Measurements from ENCODE around the gene CRYBB1.

Gene CRYBB1

DNA sequence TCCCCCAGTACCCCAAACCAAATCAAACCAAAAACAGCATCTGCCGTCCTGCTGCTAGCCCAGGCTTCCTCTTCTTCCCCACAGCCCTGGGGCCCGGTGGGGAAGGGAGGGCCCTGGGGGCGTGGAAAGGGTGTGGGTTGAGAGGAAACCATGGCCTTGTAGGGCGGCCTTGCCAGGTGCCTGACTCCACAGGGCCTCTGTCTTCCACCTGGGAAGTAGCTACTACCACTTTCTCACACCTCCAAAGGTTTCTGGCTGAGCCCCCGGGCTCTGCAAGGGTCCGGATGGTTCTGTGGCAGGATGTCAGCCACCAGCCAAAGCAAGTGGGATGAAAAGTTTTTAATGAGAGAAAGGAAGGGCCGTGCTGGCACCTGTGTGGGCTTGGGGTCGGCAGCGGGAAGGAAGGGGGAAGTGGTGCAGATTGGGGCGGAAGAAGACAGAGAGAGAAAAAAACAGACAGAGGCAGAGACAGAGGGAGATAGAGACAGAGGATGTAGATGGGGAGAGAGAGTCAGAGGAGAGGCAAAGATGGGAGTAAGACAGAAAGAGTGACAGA lies 38.4 kb downstream of the CRYBB1 start:
- DNase-seq (ENCODE audit: low read depth, low spot score), result no peak

DNA sequence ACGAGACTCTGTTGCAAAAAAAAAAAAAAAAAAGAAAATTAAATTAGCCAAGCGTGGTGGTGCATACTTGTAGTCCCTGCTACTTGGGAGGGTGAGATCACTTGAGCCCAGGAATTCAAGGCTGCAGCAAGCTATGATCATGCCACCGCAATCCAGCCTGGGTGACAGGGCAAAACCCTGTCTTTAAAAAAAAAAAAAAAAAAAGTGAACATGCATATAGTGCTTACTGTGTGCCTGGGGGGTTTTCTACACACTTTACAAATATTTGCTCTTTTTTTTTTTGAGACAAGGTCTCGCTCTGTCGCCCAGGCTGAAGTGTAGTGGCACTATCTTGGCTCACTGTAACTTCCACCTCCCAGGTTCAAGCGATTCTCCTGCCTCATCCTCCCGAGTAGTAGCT lies 40.7 kb downstream of the CRYBB1 start:
- no peak for DNase-seq (ENCODE audit: low read depth, low spot score)

DNA sequence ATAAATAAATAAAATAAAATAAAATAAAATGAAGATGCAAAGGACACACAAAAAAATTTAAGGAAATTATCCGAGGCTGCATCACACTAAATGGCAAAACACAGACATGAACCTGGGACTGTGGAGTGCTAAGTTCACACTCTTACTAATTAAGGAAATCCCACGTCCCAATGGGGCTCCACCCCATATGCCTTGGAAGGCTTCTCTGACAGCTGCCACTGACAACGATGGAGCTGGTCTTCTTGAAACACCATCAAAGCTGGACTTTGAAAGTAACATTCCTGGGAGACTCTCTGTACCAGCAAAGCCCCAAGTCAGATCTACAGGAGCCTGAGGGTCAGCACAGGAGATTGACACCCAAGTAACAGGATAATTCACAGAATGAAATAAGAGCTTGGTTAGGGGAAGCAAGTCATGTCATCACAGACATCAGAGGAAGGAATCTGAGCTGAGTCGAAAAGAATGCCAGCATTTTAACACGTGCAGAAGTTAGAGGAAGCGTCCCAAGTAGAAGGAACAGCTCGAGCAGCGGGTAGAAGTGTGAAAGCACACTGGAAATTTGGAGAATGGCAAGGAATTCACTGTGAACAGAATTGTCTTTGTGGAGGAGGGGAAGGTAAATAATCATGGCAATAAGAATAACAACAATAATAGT lies 41.7 kb downstream of the CRYBB1 start:
- no peak for DNase-seq (ENCODE audit: low read depth, low spot score)

DNA sequence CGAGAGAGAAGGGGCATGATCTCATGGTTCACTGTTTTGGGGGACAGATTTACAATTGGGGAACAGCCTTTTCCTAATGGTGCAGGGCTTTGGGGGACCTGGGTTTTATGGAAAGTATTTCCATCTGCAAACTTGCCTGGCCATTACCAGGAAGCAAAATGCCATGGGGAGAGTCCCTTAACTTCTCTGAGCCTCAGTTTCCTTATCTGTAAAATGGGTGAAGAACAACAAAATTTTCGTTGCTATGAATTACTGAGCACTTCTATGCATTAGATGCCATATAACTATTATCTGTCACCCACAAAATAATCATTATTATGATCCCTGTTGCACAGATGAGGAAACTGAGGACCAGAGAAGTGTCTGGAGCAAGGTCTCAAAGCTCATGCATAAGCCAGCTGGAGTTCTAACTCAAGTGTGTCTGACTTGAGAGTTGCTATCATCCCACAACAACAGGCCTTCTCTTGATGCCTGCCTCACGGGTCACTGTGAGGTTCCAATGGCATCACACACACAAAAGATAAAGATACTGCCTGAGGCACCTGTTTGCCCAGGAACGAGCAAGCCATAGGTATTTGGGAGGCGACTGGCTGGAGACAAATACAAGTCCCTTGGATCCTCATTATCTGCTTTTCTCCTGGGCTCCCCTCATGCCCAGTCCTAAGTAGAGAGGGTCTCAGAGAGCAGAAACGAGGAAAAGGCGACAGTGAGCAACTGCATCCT lies 43.7 kb downstream of the CRYBB1 start:
- no peak for DNase-seq (ENCODE audit: low read depth, low spot score)

DNA sequence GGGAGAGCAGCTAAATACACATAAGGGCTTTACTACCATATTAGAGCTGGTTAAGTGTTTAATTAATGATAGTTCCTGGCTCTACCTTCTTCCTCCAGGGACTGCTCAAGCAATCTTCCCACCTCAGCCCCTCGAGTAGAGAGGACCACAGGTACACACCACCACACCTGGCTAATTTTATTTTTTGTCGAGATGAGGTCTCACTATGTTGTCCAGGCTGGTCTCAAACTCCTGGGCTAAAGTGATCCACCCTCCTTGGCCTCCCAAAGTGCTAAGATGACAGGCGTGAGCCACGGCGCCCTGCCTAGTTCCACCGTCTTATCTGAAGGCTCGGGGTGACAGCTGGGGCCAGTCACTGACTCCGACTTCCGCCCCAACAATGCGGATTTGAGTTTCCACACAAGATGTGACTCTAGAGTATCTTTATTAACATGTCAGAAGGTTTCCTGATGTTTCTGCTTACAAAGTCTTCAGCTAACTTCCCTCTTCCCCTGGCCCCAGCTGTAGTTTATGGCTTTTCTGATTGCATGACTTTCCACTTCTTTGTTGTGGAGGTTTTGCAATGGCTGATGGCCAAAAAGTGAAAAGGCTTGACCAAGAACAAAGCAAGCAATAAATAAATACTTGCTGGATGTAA lies 44.7 kb downstream of the CRYBB1 start:
- DNase-seq (ENCODE audit: low read depth, low spot score), result no peak

DNA sequence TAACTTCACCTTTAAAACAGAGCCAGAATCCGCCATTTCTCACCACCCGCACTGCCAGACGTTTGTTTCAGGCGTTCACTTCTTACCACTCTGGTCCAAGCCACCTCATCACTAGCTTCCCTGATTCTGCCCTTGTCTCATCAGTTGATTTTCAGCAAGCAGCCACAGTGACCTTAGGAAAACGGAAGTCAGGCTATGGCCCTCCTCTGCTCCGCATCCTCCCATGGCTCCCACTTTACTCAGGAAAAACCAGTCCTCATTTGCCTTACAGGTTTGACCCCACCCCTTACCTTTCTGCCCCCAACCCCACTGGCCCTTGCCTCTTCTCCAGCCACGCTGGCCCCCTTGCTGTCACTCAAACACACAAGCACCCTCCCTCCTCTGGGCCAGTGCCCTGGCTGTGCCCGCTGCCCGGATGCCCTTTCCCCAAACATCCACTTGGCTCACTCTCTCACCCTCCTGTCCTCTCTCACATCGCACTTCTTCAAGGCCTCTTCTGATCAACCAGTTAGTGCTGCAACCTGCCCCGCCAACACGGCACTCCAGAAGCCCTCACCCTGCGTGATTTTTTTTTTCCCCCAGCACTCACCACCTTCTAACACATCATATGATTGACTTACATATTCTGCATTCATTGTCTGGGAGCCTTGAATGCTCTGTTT lies 46.8 kb downstream of the CRYBB1 start:
- DNase-seq (ENCODE audit: low read depth, low spot score), result no peak

DNA sequence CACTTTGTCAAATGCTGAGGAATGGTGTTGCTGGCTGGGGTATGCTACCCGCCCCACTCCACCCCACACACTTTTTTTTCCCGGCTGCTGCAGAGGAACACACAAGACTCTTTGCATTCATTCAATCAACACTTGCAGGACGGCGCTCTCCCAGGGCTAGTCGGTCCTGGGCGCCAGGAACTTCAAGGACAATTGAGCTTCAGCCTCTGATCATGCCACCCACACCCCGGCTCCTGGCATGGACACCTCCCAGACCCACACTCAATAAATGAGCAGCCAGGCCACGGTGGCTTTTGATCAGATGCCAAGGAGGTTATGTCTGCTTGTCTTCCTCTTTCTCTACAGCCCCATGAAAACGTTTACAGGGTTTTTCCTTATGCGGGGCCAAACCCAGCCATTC lies 47.7 kb downstream of the CRYBB1 start:
- DNase-seq (ENCODE audit: low read depth, low spot score), result no peak

DNA sequence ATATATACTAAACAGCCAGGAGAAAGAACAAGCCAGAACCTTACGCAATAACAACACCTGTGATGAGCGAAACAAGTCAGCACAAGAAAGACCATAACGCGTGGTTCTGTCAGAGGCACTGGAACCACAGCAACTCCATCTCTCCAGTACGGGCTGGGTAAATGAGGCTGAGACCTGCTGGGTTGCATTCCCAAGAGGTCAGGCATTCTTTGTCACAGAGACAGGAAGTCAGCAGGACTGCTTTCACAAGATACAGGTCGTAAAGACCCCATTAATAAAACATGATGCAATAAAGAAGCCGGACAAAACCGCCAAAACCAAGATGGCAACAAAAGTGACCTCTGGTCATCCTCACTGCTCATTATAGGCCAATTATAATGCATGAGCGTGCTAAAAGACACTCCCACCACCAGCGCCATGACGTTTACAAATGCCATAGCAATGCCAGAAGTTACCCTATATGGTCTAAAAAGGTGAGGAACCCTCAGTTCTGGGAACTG lies 49.6 kb downstream of the CRYBB1 start:
- DNase-seq (ENCODE audit: low read depth, low spot score), result no peak

DNA sequence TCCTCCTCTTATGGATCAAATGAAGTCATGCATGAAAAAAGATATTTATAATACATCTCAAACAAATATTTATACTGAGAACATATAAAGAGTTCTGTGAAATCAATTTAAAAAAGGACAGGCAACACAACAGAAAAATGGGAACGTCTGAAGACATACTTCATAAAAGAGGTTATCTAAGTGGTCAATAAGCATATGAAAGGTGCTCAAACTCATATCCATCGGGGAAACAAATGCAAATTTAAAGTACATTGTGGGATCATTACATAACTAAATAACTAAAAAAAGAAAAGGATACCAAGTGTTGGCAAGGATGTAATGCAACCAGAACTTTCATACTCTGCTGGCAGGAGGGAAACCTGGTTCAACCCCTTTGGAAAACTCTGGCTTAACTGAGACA lies 50.2 kb downstream of the CRYBB1 start:
- no peak for DNase-seq (ENCODE audit: low read depth, low spot score)

DNA sequence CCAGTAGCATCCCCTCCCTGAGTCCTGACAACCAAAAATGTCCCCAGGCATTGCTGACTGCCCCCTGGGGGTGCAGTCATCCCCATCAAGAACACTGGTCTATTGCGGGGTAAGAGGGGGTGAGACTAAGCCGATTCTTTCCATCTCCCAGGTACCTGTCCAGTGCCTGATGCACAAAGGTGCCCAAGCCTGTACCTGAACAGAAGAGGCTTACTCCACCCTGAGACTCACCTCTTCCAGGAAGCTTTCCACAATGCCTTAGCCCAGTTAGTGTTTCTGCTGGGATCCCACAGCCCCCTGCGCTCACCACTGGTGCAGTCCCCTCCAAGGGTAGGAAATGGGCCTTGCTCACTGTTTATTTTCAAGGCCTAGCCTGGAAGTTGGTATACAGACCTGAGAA lies 50.8 kb downstream of the CRYBB1 start:
- DNase-seq (ENCODE audit: low read depth, low spot score), result no peak

DNA sequence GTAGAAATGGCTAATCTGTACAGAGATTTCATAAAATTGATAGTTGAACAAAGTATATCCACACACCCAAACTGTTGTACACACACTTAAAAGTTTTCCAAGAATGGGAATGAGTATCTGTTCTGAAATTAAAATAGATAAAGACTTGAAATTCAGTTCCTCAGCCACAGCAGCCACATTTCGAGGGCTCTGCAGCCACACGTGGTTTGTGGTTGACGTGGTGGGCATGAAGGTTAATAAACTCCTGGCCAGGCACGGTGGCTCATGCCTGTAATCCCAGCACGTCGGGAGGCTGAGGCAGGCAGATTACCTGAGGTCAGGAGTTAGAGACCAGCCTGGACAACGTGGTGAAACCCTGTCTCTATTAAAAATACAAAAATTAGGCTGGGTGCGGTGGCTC lies 51.9 kb downstream of the CRYBB1 start:
- no peak for DNase-seq (ENCODE audit: low read depth, low spot score)

DNA sequence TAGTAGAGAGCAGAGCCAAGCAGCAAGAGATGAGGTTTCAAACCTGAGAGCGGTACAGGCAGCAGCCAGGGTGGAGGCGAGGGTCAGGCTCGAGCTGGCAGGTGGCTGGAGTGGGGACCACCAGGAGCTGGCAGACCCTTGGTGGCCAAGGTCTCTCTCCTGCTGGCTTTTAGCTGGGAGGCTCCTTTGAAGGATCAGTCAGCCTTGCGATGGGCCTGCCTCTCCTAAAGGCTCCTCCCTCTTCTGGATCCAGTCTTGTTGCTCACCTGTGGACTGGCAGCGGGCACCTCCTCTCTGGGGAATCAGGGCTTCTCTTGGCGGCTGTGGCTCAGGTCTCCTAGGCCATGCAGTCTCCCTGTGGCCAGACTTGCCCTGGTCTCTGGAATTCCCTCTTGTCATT lies 52.6 kb downstream of the CRYBB1 start:
- DNase-seq (ENCODE audit: low read depth, low spot score), result no peak

DNA sequence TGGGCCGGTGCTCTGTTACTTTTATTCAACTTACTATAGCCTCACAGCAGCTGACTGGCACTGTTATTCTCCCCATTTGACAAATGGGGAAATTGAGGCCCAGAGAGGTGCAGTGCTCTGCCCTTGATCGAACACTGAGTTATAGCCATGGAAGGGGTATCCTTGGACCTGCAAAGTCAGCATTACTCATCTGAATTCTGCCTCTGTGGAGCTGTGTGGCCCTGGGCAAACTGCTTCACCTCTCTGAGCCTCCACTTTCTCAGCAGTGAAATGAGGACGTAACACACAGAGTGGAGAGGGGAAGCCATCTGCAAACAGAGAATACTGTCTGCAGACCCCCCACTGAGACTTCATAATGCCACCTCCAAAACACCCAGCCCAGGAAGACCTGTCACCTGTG lies 53.2 kb downstream of the CRYBB1 start:
- no peak for DNase-seq (ENCODE audit: low read depth, low spot score)

DNA sequence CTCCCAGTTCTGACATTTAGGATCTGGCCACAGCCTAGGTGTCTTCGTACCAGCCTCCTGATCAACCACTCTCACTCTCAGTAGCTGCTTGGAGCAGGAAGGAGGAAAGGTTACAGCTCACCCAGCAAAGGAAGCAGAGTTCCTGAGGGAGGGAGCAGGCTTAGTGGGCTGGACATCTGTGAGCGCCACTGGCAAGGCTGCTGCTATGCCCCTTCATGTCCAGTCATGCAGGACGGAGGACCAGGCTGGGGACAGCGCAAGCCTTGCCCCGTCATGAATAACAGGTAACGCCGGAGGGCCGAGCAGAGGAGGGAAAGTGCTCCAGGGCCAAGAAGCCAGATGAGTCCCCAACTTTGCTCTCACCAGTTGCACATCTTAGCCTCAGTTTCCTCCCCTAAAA lies 53.6 kb downstream of the CRYBB1 start:
- DNase-seq (ENCODE audit: low read depth, low spot score), result no peak

DNA sequence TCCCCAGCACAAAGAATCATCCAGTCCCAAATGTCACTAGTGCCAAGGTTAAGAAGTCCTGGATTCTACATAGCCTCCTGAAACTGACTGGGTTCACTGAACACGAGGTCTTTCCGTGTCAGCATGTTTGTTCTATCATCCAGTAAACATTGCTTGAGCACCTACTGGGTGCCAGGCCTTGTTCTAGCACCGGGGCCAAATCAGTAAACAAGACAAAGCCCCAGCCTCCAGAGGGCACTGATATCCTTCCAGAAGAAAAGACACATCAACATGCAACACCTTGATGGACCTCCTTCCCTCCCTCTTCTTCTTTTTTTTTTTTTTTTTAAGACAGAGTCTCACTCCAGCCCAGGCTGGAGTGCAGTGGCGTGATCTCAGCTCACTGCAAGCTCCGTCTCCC lies 54.8 kb downstream of the CRYBB1 start:
- no peak for DNase-seq (ENCODE audit: low read depth, low spot score)

DNA sequence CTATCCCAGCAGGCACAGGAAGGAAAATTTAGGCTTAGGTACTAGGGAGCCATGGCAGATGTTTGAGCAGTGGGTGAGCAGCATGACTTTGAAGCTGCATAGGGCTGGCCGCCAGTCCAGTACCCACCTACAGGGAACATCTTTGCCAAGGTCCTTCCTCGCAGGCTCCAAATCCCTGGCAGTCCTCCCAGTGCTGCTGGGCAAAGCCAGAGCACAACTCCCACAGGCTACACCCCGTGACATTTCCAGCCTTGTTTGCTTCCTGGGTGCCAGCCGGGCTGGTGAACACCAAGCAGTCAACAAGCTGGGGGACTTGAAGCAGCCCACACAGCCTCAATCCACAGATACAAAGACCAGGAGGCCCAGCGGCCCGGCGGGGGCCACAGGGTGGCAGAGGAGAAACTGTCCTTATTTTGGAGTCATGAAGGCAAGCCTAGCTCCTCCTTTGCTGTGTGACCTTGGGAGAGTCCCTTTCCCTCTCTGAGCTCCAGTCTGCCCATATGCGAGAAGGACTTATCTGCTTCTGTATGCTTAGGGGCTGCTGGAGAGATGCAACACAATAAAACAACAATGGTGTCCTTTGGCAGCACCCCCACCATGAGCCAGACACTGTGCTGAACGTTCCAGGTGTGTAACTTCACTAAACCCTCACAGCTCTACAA lies 55.9 kb downstream of the CRYBB1 start:
- DNase-seq (ENCODE audit: low read depth, low spot score), result no peak

DNA sequence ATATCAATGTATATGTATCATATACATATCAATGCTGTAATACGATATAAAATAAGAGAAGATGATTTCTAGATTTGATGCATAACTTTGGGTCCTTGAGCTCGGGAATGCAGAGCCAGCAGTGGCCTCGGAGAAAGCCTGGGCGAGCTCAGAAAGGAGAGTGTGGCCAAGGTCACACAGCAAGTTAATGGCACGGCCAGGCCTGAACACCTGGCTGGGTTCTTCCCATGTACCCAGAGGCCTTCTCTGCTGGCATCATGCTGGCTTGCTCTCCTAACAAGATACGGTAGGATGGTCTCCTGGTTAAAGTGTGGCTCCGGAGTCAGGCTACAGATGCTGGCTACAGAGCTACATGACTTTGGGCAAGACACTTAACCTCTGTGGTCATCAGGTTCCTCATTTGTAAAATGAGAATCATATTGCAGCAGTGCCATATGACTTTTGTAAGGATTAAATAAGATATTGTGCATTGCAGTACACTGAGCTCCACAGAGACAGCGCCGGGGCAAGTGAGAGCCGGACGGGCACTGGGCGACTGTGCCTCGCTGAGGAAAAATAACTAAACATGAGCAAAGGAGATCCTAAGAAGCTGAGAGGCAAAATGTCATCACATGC lies 57.8 kb downstream of the CRYBB1 start:
- DNase-seq (ENCODE audit: low read depth, low spot score), result no peak

DNA sequence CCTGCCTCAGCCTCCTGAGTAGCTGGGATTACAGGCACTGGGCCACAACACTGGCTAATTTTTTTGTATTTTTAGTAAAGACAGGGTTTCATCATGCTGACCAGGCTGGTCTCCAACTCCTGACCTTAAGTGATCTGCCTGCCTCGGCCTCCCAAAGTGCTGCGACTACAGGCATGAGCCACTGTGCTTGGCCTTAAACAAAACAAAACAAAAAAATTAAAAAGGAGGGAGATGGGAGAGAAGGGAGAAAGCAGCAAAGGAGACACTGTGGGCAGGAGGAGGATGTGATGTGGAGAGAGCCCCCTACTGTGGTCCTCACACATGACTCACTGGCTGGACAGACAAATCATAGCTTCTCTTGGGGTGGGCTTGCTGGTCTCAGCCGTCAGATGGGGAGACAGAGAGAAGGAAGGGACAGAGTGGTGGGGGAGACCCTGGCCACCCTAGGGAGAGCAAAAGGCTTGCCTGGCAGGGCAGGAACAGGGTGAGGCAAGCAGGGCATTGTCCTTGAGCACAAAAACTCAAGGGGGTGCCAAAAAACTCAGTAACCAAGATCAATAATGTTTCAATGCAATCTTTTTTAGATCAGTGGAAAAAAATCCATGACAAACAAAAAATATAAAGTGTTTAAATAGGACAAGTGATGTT lies 59.5 kb downstream of the CRYBB1 start:
- DNase-seq (ENCODE audit: low read depth, low spot score), result peak; percentile 64

DNA sequence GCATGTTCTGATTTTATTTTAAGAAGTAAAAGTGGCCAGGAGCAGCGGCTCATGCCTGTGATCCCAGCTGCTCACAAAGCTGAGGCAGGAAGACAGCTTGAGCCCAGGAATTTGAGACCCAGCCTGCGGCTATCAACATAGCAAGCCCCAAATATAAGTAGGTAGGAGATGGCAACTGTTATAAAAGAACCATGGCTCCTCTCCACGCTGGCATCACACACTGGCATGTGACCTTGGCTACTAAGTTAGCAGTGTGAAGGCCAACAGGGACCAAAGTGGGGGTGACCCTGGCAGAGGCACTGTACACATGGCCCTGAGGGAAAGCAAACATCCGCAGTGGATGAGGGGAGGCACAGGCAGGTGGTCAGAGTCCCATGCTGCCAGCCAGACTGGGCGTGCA lies 60.9 kb downstream of the CRYBB1 start:
- DNase-seq (ENCODE audit: low read depth, low spot score), result no peak

DNA sequence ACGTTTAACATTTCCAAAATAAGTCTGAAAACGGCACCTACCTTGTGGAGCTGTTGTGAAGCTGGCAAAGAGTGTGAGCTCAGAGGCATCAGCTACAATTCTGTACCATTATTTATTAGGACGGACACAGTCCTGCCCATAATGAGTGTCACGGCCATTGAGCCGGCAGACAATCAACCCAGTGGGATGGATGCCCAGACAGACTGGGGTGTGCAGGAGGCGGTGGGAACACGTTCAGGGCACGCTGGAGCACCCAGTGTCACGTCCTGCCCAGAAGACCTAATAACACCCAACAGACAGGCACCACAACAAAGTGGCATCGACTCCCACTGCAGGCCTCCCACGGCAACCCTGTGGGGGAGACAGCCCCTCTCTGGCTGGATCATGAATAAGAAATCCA lies 62.3 kb downstream of the CRYBB1 start:
- no peak for DNase-seq (ENCODE audit: low read depth, low spot score)

DNA sequence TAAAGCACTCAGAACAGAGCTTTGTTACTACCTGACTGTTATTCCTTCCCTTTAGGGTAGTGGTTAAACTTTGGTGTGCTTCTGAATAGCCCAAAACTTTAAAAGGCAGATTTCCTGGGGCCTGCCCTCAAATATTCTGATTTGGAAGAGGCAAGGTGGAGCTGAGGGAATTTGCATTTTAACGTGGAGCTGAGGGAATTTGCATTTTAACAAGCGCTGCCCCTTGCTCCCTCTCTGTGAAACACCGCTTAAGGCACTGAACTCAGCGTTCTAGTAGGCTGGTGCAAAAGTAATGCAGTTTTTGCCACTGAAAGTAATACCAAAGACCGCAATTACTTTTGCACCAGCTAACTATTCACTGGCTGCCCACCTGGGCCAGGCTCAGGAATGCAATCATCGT lies 62.9 kb downstream of the CRYBB1 start:
- DNase-seq (ENCODE audit: low read depth, low spot score), result no peak

All from smooth muscle cell of the brain vasculature (primary cell).